Measurements from ENCODE around the gene CHST10. TPM values are rescaled to one million over a fixed set of nuclear protein-coding genes. Genes with fewer than 3 reads are reported as not detected.

The CHST10 gene
- total and polyA plus RNA-seq, 8 donors = 1.7 to 6.5 (median 3.8) TPM

GRCh38 chr2:100416397-100416934 lies 1.0 kb downstream of the CHST10 start:
- 4 to 7% methylated on average over 5 of the region's 5 CpGs for WGBS, 2 donors

GRCh38 chr2:100413571-100413970 lies 3.9 kb downstream of the CHST10 start:
- no peaks in the 10 kb centered on the region for H3K36me3 ChIP-seq
- intact Hi-C loops (cut with DNase I) = no loop called here
- H3K4me3 ChIP-seq = no peak overlapping the region
- peaks cover 0 to 4% (median 4%) of the 10 kb centered on the region in 3 donors for H3K4me1 ChIP-seq
- TF ChIP-seq CTCF (IDR thresholded peaks at IDR 0.05) = no peak
- no peak for DNase-seq
- H3K9me3 ChIP-seq = no peaks in the 10 kb centered on the region
- ATAC-seq = no peak
- no peaks in the 10 kb centered on the region for H3K27me3 ChIP-seq
- H3K27ac ChIP-seq = no peak overlapping the region
- WGBS, 2 donors = 91 to 98% methylated on average over 4 of the region's 4 CpGs
- no peak for FAIRE-seq

More at GRCh38 chr2:100416397-100416934, 1.0 kb downstream of the CHST10 start:
- FAIRE-seq = no peak
- H3K36me3 ChIP-seq = no peaks in the 10 kb centered on the region
- H3K27me3 ChIP-seq = no peaks in the 10 kb centered on the region
- no peak for TF ChIP-seq CTCF (IDR thresholded peaks at IDR 0.05)
- intact Hi-C loops (cut with DNase I) = no loop called here
- DNase-seq = no peak
- H3K27ac ChIP-seq = no peak overlapping the region
- H3K4me3 ChIP-seq = peak overlapping the region; percentile 60 to 93 (median 74)
- peaks cover 0 to 4% (median 4%) of the 10 kb centered on the region in 3 donors for H3K4me1 ChIP-seq
- peak in 2 of 4 donors; percentile 5 to 15 for ATAC-seq
- H3K9me3 ChIP-seq = no peaks in the 10 kb centered on the region

GRCh38 chr2:100412881-100413321 lies 4.6 kb downstream of the CHST10 start:
- no peak for FAIRE-seq
- Histone ChIP-seq H3K9me3 (no peaks in the 10 kb centered on the region), H3K4me1 (peaks cover 0 to 4% (median 4%) of the 10 kb centered on the region in 3 donors), H3K36me3 (no peaks in the 10 kb centered on the region), H3K27ac (no peak overlapping the region), H3K27me3 (no peaks in the 10 kb centered on the region), H3K4me3 (no peak overlapping the region)
- WGBS, 2 donors = 94 to 96% methylated on average over 5 of the region's 5 CpGs
- TF ChIP-seq CTCF (IDR thresholded peaks at IDR 0.05) = no peak
- intact Hi-C loops (cut with DNase I) = no loop called here
- no peak for DNase-seq
- no peak for ATAC-seq

GRCh38 chr2:100412466-100412865 lies 5.0 kb downstream of the CHST10 start:
- TF ChIP-seq CTCF (IDR thresholded peaks at IDR 0.05) = no peak
- FAIRE-seq (no peak), DNase-seq (no peak), ATAC-seq (no peak)
- no peaks in the 10 kb centered on the region for H3K36me3 ChIP-seq
- no peak overlapping the region for H3K4me3 ChIP-seq
- intact Hi-C loops (cut with DNase I) = no loop called here
- 89 to 95% methylated on average over 4 of the region's 4 CpGs for WGBS, 2 donors
- H3K27ac ChIP-seq = no peak overlapping the region
- no peaks in the 10 kb centered on the region for H3K27me3 ChIP-seq
- no peaks in the 10 kb centered on the region for H3K9me3 ChIP-seq
- H3K4me1 ChIP-seq = peaks cover 0 to 4% (median 4%) of the 10 kb centered on the region in 3 donors

- H3K4me3 ChIP-seq = no peak overlapping the region
- ATAC-seq (no peak), FAIRE-seq (no peak), DNase-seq (no peak)
- H3K36me3 ChIP-seq = no peaks in the 10 kb centered on the region
- WGBS, 2 donors = 95 to 98% methylated on average over 5 of the region's 5 CpGs
- TF ChIP-seq CTCF (IDR thresholded peaks at IDR 0.05) = no peak
- no peaks in the 10 kb centered on the region for H3K9me3 ChIP-seq
- H3K27ac ChIP-seq = no peak overlapping the region
- H3K27me3 ChIP-seq = no peaks in the 10 kb centered on the region
- peaks cover 0 to 4% (median 4%) of the 10 kb centered on the region in 3 donors for H3K4me1 ChIP-seq
- intact Hi-C loops (cut with DNase I) = no loop called here
Measured at GRCh38 chr2:100411841-100412292, 5.6 kb downstream of the CHST10 start.

All from pancreas (tissue), 10 donors.